Liver (tissue), 9 donors: ENCODE data around the gene CDH15. TPM values are rescaled to one million over a fixed set of nuclear protein-coding genes. Genes with fewer than 3 reads are reported as not detected.

Source experiments
- DNase-seq: peaks from one replicate; pipeline ENCODE4 v3.0.0-alpha.2; 2017; ENCODE audit warnings: low spot score
- H3K27ac ChIP-seq, 2 donors: one replicate each; pipeline ENCODE4 v1.7.0; 2013; ENCODE audit warnings: inconsistent platforms in 2 of 2, low read length in 2 of 2, control low read depth in 1 of 2, low read depth in 1 of 2, mild to moderate bottlenecking in 1 of 2
- H3K27me3 ChIP-seq, 4 donors: one replicate each; pipeline versions ENCODE4 v1.6.1 to v1.7.0; 2013; ENCODE audit warnings: low read length in 3 of 4, inconsistent platforms in 1 of 4, mild to moderate bottlenecking in 1 of 4, moderate library complexity in 1 of 4; ENCODE audit not compliant: control insufficient read depth in 4 of 4, insufficient read depth in 4 of 4
- H3K36me3 ChIP-seq, 4 donors: one replicate each; pipeline versions ENCODE4 v1.6.1 to v1.7.0; 2013; ENCODE audit warnings: low read length in 3 of 4, mild to moderate bottlenecking in 3 of 4, low read depth in 1 of 4, moderate library complexity in 1 of 4; ENCODE audit not compliant: control insufficient read depth in 4 of 4, insufficient read depth in 3 of 4
- H3K4me1 ChIP-seq, 4 donors: one replicate each; pipeline versions ENCODE4 v1.6.1 to v1.7.0; 2013; ENCODE audit warnings: low read length in 3 of 4, mild to moderate bottlenecking in 3 of 4, moderate library complexity in 1 of 4; ENCODE audit not compliant: control insufficient read depth in 4 of 4, insufficient read depth in 4 of 4
- H3K4me3 ChIP-seq, 3 donors: one replicate each; pipeline versions ENCODE4 v1.6.1 to v1.7.0; 2013; ENCODE audit warnings: low read length in 3 of 3, control low read depth in 1 of 3, low read depth in 1 of 3, mild to moderate bottlenecking in 1 of 3
- H3K9ac ChIP-seq, 2 donors: one replicate each; pipeline ENCODE4 v1.7.0; 2013; ENCODE audit warnings: low read length in 2 of 2, mild to moderate bottlenecking in 2 of 2, moderate library complexity in 2 of 2, control low read depth in 1 of 2, low read depth in 1 of 2
- H3K9me3 ChIP-seq, 4 donors: one replicate each; pipeline versions ENCODE4 v1.6.1 to v1.7.0; 2013; ENCODE audit warnings: low read length in 3 of 4; ENCODE audit not compliant: control insufficient read depth in 4 of 4
- EGR1 ChIP-seq, 2 donors: IDR thresholded peaks; 2 replicates each; pipeline ENCODE4 v1.6.1; 2016 to 2018; ENCODE audit warnings: antibody characterized with exemption in 2 of 2, low read depth in 2 of 2
- FOXA1 ChIP-seq: IDR thresholded peaks from 2 replicates; pipeline ENCODE4 v1.6.1; 2016; ENCODE audit warnings: antibody characterized with exemption
- FOXA2 ChIP-seq: IDR thresholded peaks from 2 replicates; pipeline ENCODE4 v1.6.1; 2016; ENCODE audit warnings: antibody characterized with exemption
- GABPA ChIP-seq, 2 donors: IDR thresholded peaks in 1 of 2; conservative IDR thresholded peaks in 1 of 2; 2 replicates each; pipeline ENCODE4 v1.6.1; 2016; ENCODE audit warnings: antibody characterized with exemption in 2 of 2, mild to moderate bottlenecking in 1 of 2, moderate library complexity in 1 of 2
- JUND ChIP-seq, 2 donors: IDR thresholded peaks; 2 replicates each; pipeline ENCODE4 v1.6.1; 2016; ENCODE audit warnings: antibody characterized with exemption in 2 of 2
- MAX ChIP-seq: IDR thresholded peaks from 2 replicates; pipeline ENCODE4 v1.6.1; 2016; ENCODE audit warnings: antibody characterized with exemption
- NR2F2 ChIP-seq: IDR thresholded peaks from 2 replicates; pipeline ENCODE4 v1.6.1; 2016; ENCODE audit warnings: antibody characterized with exemption
- REST ChIP-seq: IDR thresholded peaks from 2 replicates; pipeline ENCODE4 v1.6.1; 2016; ENCODE audit warnings: antibody characterized with exemption, mild to moderate bottlenecking
- SP1 ChIP-seq: IDR thresholded peaks from 2 replicates; pipeline ENCODE4 v1.6.1; 2018; ENCODE audit warnings: antibody characterized with exemption, mild to moderate bottlenecking
- YY1 ChIP-seq: IDR thresholded peaks from 2 replicates; pipeline ENCODE4 v1.6.1; 2016; ENCODE audit warnings: antibody characterized with exemption, mild to moderate bottlenecking
- WGBS: extraction: QIAGEN DNeasy Blood & Tissue Kit; methylation state at CpG from one replicate; pipeline ENCODE4 v1.1.7; 2013; 5-methylcytosine and 5-hydroxymethylcytosine counted together
- polyA plus RNA-seq, 2 donors: library from polyadenylated mRNA; stranded (reverse) in 1 of 2; unstranded in 1 of 2; fragments of 200-250 nt in 1 of 2; fragments of >200 nt in 1 of 2; fragmentation: Nextera tagmentation in 1 of 2; extraction: Ambion mirVana in 1 of 2; gene quantifications; one replicate each; pipeline versions ENCODE4 v1.2.1 to v1.2.3, GENCODE V29; 2013 to 2015
- total RNA-seq, 2 donors: library from RNA; depleted of rRNA; stranded (reverse); fragments of >200 nt; gene quantifications; one replicate each; pipeline ENCODE4 v1.2.3, GENCODE V29; 2014
- TF ChIP-seq, protein P1 (sequence below): IDR thresholded peaks from 2 replicates; pipeline ENCODE4 v1.6.1; 2016; ENCODE audit warnings: antibody characterized with exemption
- TF ChIP-seq, protein P2 (sequence below): IDR thresholded peaks from 2 replicates; pipeline ENCODE4 v1.6.1; 2016; ENCODE audit warnings: antibody characterized with exemption
- donor health status: healthy.
- donor health status: healthy.
- donor health status: healthy.
- donor health status: healthy.
- donor health status: healthy.

CDH15 gene
- total and polyA plus RNA-seq, 4 donors: 0.12 TPM; not detected in 3

GRCh38 chr16:89177501-89177900, 6.0 kb downstream of the CDH15 start (continued):
- TF ChIP-seq, protein P1, sequence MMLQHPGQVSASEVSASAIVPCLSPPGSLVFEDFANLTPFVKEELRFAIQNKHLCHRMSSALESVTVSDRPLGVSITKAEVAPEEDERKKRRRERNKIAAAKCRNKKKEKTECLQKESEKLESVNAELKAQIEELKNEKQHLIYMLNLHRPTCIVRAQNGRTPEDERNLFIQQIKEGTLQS: no peak
- TF ChIP-seq SP1: no peak

- TF ChIP-seq MAX (no peak), FOXA1 (no peak), YY1 (no peak), JUND (IDR thresholded peaks at IDR 0.05) (no peak), FOXA2 (no peak), NR2F2 (no peak), EGR1 (IDR thresholded peaks at IDR 0.05; ENCODE audit: low read depth in 2 of 2) (no peak), REST (no peak)
- TF ChIP-seq, protein P1: no peak
- TF ChIP-seq, protein P2, sequence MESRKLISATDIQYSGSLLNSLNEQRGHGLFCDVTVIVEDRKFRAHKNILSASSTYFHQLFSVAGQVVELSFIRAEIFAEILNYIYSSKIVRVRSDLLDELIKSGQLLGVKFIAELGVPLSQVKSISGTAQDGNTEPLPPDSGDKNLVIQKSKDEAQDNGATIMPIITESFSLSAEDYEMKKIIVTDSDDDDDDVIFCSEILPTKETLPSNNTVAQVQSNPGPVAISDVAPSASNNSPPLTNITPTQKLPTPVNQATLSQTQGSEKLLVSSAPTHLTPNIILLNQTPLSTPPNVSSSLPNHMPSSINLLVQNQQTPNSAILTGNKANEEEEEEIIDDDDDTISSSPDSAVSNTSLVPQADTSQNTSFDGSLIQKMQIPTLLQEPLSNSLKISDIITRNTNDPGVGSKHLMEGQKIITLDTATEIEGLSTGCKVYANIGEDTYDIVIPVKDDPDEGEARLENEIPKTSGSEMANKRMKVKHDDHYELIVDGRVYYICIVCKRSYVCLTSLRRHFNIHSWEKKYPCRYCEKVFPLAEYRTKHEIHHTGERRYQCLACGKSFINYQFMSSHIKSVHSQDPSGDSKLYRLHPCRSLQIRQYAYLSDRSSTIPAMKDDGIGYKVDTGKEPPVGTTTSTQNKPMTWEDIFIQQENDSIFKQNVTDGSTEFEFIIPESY: no peak
- no peak overlapping the region for H3K9ac ChIP-seq
- no peaks in the 10 kb centered on the region for H3K36me3 ChIP-seq
- H3K4me1 ChIP-seq: no peaks in the 10 kb centered on the region
- WGBS: 83% methylated on average over 24 of the region's 24 CpGs
- H3K9me3 ChIP-seq: no peaks in the 10 kb centered on the region
- no peaks in the 10 kb centered on the region for H3K27me3 ChIP-seq
- DNase-seq: no peak
- no peak overlapping the region for H3K4me3 ChIP-seq
- H3K27ac ChIP-seq: no peak overlapping the region
Measured at GRCh38 chr16:89178453-89179147, 7.1 kb downstream of the CDH15 start.

DNA sequence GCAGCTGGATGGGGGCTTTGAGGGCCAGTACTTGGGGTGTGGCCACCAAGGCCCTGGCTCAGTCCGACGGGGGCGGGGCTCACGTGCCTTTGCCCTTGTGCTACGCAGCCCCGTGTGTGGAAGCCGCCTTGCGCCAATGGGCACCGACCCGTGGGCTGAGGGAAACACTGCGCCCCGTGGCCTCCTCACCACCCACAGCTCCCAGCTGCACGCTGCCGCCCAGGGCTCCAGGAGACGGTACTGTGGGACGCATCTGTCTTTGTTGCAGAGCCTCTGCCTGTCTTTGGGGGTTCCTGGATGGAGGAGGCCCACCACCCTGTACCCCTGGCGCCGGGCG, 7.6 kb downstream of the CDH15 start:
- Histone ChIP-seq H3K4me3 (no peak overlapping the region), H3K27ac (no peak overlapping the region), H3K4me1 (no peaks in the 10 kb centered on the region), H3K9me3 (no peaks in the 10 kb centered on the region), H3K27me3 (no peaks in the 10 kb centered on the region), H3K36me3 (no peaks in the 10 kb centered on the region), H3K9ac (no peak overlapping the region)
- DNase-seq: no peak
- TF ChIP-seq GABPA (IDR thresholded peaks at IDR 0.05 in 1 of 2, conservative IDR thresholded peaks at IDR 0.05 in 1 of 2): no peak
- WGBS: 86% methylated on average over 19 of the region's 19 CpGs
